ENCODE results near the gene SLC39A8.
A peak's percentile ranks its signal among the peaks of the same experiment; 100 is the strongest.

- TF ChIP-seq POLR2A (IDR thresholded peaks at IDR 0.05) (peak; percentile 26 to 68), CTCF (IDR thresholded peaks at IDR 0.05) (peak; percentile 59 to 85 (median 76))
These were observed at the start of gene SLC39A8 for GRCh38 chr4:102344954-102345794.

Measured in adrenal gland (tissue), 5 donors.